ENCODE data around the gene CDK17.

DNA sequence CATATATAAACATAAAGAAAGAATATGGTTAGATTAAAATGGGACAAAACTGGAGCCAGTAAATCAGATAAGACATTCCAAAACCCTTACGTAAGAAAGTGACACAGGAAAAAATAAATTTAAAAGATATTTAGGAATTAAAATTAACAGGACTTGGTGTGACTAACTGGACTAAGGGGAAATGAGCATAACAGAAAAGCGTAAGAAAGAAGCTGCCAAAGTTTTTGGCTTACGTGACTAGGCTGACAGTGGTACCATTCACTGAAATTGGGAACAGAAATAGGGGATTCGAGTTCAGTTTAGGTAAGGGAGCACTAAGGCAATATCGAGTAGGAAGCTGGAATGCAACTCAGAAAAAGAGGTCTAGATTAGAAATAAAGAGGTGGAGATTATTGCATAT is 7.8 kb downstream of the CDK17 start:
- TF ChIP-seq, protein P1, sequence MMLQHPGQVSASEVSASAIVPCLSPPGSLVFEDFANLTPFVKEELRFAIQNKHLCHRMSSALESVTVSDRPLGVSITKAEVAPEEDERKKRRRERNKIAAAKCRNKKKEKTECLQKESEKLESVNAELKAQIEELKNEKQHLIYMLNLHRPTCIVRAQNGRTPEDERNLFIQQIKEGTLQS (IDR thresholded peaks at IDR 0.05), result no peak
- TF ChIP-seq, protein P2, sequence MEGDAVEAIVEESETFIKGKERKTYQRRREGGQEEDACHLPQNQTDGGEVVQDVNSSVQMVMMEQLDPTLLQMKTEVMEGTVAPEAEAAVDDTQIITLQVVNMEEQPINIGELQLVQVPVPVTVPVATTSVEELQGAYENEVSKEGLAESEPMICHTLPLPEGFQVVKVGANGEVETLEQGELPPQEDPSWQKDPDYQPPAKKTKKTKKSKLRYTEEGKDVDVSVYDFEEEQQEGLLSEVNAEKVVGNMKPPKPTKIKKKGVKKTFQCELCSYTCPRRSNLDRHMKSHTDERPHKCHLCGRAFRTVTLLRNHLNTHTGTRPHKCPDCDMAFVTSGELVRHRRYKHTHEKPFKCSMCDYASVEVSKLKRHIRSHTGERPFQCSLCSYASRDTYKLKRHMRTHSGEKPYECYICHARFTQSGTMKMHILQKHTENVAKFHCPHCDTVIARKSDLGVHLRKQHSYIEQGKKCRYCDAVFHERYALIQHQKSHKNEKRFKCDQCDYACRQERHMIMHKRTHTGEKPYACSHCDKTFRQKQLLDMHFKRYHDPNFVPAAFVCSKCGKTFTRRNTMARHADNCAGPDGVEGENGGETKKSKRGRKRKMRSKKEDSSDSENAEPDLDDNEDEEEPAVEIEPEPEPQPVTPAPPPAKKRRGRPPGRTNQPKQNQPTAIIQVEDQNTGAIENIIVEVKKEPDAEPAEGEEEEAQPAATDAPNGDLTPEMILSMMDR (IDR thresholded peaks at IDR 0.05 in 2 of 3, conservative IDR thresholded peaks at IDR 0.05 in 1 of 3; ENCODE audit: borderline replicate concordance in 1 of 3, insufficient read depth in 1 of 3, low read depth in 2 of 3, low read length in 2 of 3), result no peak
- TF ChIP-seq POLR2AphosphoS5 (IDR thresholded peaks at IDR 0.05; ENCODE audit: low read depth, low read length) (no peak), SIN3A (IDR thresholded peaks at IDR 0.05; ENCODE audit: low read depth) (no peak), ZFX (IDR thresholded peaks at IDR 0.05) (no peak), CBX3 (IDR thresholded peaks at IDR 0.05; ENCODE audit: low read depth) (no peak), EZH2 (IDR thresholded peaks at IDR 0.05) (no peak), TCF7L2 (IDR thresholded peaks at IDR 0.05; ENCODE audit: borderline replicate concordance, extremely low read depth, insufficient read depth, insufficient read length) (no peak), SP1 (IDR thresholded peaks at IDR 0.05; ENCODE audit: low read depth) (no peak)
- TF ChIP-seq, protein P3, sequence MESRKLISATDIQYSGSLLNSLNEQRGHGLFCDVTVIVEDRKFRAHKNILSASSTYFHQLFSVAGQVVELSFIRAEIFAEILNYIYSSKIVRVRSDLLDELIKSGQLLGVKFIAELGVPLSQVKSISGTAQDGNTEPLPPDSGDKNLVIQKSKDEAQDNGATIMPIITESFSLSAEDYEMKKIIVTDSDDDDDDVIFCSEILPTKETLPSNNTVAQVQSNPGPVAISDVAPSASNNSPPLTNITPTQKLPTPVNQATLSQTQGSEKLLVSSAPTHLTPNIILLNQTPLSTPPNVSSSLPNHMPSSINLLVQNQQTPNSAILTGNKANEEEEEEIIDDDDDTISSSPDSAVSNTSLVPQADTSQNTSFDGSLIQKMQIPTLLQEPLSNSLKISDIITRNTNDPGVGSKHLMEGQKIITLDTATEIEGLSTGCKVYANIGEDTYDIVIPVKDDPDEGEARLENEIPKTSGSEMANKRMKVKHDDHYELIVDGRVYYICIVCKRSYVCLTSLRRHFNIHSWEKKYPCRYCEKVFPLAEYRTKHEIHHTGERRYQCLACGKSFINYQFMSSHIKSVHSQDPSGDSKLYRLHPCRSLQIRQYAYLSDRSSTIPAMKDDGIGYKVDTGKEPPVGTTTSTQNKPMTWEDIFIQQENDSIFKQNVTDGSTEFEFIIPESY (IDR thresholded peaks at IDR 0.05; ENCODE audit: extremely low read depth, insufficient replicate concordance, low read length), result no peak

Measured in HCT116 (cell line).